ENCODE data around the gene GPX3.

- no peak for TF ChIP-seq CTCF (IDR thresholded peaks at IDR 0.05)
- no peak for TF ChIP-seq POLR2A (IDR thresholded peaks at IDR 0.05)
These were observed 2.7 kb downstream of the GPX3 start for GRCh38 chr5:151023047-151023615.
